GM06990 (cell line): ENCODE data around the gene LMBR1.

Source experiments
- DNase-seq: peaks from one replicate; pipeline ENCODE4 v3.0.0-alpha.2; 2011; ENCODE audit not compliant: insufficient read length; ENCODE audit errors: extremely low read depth
- H3K27me3 ChIP-seq: replicated peaks from 2 replicates; pipeline ENCODE4 v1.6.0; 2011; ENCODE audit warnings: low read length; ENCODE audit not compliant: control insufficient read depth, insufficient read depth
- H3K36me3 ChIP-seq: 2 replicates; pipeline ENCODE4 v1.5.1; 2011; ENCODE audit warnings: low read length; ENCODE audit not compliant: control insufficient read depth, insufficient read depth
- H3K4me3 ChIP-seq: replicated peaks from 2 replicates; pipeline ENCODE4 v1.5.1; 2011; ENCODE audit warnings: low read depth, mild to moderate bottlenecking, control low read depth, low read length
- TF ChIP-seq, protein P1 (sequence below): IDR thresholded peaks from 2 replicates; pipeline ENCODE4 v1.5.1; 2011; ENCODE audit warnings: low read length, control low read depth, mild to moderate bottlenecking, inconsistent platforms; ENCODE audit not compliant: insufficient read depth, poor library complexity, severe bottlenecking

LMBR1 gene

GRCh38 chr7:156823435-156823834 lies 69.5 kb downstream of the LMBR1 start:
- Histone ChIP-seq H3K36me3 (peaks cover 4% of the 10 kb centered on the region; the same call in 1 of the 2 replicates), H3K27me3 (no peaks in the 10 kb centered on the region), H3K4me3 (no peak overlapping the region)
- no peak for DNase-seq
- TF ChIP-seq, protein P1, sequence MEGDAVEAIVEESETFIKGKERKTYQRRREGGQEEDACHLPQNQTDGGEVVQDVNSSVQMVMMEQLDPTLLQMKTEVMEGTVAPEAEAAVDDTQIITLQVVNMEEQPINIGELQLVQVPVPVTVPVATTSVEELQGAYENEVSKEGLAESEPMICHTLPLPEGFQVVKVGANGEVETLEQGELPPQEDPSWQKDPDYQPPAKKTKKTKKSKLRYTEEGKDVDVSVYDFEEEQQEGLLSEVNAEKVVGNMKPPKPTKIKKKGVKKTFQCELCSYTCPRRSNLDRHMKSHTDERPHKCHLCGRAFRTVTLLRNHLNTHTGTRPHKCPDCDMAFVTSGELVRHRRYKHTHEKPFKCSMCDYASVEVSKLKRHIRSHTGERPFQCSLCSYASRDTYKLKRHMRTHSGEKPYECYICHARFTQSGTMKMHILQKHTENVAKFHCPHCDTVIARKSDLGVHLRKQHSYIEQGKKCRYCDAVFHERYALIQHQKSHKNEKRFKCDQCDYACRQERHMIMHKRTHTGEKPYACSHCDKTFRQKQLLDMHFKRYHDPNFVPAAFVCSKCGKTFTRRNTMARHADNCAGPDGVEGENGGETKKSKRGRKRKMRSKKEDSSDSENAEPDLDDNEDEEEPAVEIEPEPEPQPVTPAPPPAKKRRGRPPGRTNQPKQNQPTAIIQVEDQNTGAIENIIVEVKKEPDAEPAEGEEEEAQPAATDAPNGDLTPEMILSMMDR = no peak

GRCh38 chr7:156820445-156821063 lies 72.4 kb downstream of the LMBR1 start:
- DNase-seq = no peak
- TF ChIP-seq, protein P1 = peak; percentile 41
- Histone ChIP-seq H3K27me3 (no peaks in the 10 kb centered on the region), H3K4me3 (no peak overlapping the region), H3K36me3 (peaks cover 4% of the 10 kb centered on the region; the same call in 1 of the 2 replicates)

GRCh38 chr7:156819733-156820295 lies 73.2 kb downstream of the LMBR1 start:
- TF ChIP-seq, protein P1 = no peak
- H3K27me3 ChIP-seq = no peaks in the 10 kb centered on the region

GRCh38 chr7:156818133-156818532 lies 74.8 kb downstream of the LMBR1 start:
- no peaks in the 10 kb centered on the region for H3K27me3 ChIP-seq
- no peak for DNase-seq
- TF ChIP-seq, protein P1 = no peak
- H3K36me3 ChIP-seq = peaks cover 4% of the 10 kb centered on the region; the same call in 1 of the 2 replicates
- no peak overlapping the region for H3K4me3 ChIP-seq

More at GRCh38 chr7:156819733-156820295, 73.2 kb downstream of the LMBR1 start:
- DNase-seq = no peak
- H3K36me3 ChIP-seq = peaks cover 4% of the 10 kb centered on the region; the same call in 1 of the 2 replicates
- no peak overlapping the region for H3K4me3 ChIP-seq

DNA sequence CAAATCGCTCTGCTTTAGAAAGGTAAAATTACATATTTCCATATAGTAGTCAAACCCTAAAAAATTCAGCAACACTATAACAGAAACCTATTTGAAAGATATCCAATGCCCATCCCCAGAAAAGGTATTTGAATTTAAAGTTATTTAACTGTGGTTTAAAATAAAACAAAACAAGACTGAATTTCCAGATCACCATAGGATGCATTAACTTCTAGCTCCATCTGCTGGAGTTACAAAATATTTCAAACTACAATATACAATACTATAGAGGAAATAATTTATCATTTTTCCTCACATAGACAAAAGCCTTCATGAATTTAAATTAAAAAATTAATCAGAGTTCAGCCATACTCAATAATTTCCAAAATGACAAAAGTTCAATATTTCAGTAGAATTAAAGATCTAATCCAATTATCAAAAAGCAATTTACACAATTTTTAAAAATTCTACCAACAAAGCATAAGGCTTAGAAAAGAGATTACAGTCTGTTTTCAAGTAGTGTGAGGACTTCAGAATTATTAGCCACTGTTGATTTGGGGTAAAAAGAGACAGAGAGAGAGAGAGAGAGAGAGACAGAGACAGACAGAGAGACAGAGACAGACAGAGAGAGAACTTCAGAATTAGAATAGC lies 75.9 kb downstream of the LMBR1 start:
- no peak for DNase-seq
- H3K27me3 ChIP-seq = no peaks in the 10 kb centered on the region
- TF ChIP-seq, protein P1 = peak; percentile 35
- no peak overlapping the region for H3K4me3 ChIP-seq
- peaks cover 4% of the 10 kb centered on the region; the same call in 1 of the 2 replicates for H3K36me3 ChIP-seq
